ES-I3 (cell line): Measurements from ENCODE around the gene COQ9.

Experiments
- H3K36me3 ChIP-seq: 2 replicates; pipeline ENCODE4 v1.6.1; 2013; ENCODE audit warnings: mild to moderate bottlenecking, low read length, control low read depth, moderate library complexity; ENCODE audit not compliant: insufficient read depth
- H3K4me1 ChIP-seq: 2 replicates; pipeline ENCODE4 v1.6.1; 2013; ENCODE audit warnings: mild to moderate bottlenecking, control low read depth, low read length; ENCODE audit not compliant: insufficient read depth
- H3K9ac ChIP-seq: 2 replicates; pipeline ENCODE4 v1.6.1; 2013; ENCODE audit warnings: low read depth, mild to moderate bottlenecking, low read length, moderate library complexity
- H3K9me3 ChIP-seq: 2 replicates; pipeline ENCODE4 v1.6.1; 2013; ENCODE audit warnings: mild to moderate bottlenecking, low read length, moderate library complexity; ENCODE audit not compliant: control insufficient read depth, insufficient read depth

COQ9 gene

DNA sequence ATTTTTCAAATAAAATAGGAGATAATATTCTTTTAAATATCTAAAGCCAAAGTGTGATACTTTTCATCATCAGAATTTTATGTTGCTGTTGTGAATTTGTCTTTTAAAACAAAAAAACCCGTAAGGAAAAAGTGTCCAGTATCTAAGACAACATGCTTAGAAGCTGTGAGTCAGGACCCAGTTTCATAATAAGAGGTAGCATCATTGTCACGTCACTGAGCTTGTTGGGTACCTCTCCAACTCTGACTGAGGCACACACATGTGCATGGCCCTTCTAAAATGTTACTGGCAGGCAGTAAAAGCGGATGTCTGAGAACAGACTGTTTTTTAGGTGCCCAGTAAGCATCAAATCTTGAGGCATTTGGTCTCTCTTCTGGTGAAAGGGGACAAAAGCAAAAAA, 2.6 kb upstream of the COQ9 start:
- peaks cover 8% of the 10 kb centered on the region; the same call in 1 of the 2 replicates for H3K36me3 ChIP-seq
- H3K4me1 ChIP-seq, result no peaks in the 10 kb centered on the region
- peaks cover 8% of the 10 kb centered on the region for H3K9me3 ChIP-seq
- H3K9ac ChIP-seq, result no peak overlapping the region

DNA sequence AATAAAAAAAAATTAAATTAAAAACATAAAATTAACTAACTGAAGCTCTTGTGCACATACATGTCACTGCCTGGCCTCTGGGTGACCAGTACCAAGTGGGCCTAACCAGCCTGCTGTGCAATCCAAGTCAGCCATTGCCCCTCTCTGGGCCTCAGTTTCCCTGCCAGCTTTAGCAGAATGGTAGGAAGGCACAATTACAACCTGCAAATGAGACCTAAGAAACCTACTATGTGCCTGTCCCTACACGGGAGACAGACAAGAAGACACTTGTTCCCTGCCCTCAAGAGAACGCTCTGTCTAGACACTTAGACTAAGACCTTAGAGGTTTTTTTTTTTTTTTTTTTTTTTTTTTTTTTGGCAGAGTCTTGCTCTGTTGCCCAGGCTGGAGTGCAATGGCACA, 1.8 kb upstream of the COQ9 start:
- Histone ChIP-seq H3K4me1 (no peaks in the 10 kb centered on the region), H3K9me3 (peaks cover 6% of the 10 kb centered on the region), H3K9ac (no peak overlapping the region), H3K36me3 (peaks cover 6% of the 10 kb centered on the region; the same call in 1 of the 2 replicates)

DNA sequence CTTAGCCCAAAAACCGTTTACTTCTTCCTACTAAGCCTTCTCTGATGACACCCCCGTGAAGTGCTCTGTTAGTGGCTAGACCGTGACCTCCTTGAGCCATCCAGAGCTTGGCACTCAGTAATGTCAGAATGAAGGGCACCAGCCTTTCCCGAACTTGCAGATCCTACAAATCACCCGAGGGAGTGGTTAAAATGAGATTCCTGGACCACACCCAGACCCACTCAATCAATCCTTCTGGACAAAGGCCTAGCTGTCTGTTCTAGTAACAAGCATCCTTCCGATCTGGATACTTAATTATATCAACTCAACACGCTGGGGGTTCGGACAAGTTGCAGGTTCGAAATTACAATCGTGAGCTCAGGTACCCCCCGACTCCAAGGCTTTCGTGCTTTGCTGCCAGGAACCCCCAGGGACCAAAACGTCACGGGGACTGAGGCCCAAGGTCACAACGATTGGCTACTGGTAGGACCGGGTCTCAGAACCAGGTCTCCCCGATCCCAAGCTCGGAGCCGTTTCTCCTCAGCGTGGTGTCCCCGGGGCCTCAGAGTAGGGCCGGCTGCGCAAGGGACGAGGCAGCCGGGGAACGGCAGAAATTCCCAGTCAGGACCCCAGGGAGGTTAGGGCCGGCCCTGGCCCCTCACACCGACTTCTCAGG, 621 bp upstream of the COQ9 start:
- H3K4me1 ChIP-seq, result no peaks in the 10 kb centered on the region
- peak overlapping the region; percentile 84 for H3K9ac ChIP-seq
- H3K36me3 ChIP-seq, result no peaks in the 10 kb centered on the region

DNA sequence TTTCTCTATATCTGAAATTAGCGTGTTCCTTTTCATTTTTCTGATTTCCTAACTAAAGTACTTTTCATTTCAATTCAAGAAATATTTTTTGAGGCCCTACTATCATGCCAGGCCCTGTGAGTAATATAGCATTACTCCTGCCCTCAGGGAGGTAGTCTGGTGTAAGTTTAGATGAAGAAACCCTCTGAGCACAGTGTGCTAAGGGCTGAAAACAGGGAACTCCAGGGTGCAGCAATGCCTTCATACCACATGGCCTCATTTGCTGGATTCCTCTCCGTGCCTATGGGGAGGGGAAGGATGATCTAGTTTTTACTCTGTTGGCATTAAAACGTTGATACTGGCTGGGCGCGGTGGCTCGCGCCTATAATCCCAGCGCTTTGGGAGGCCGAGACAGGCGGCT, 4.7 kb downstream of the COQ9 start:
- Histone ChIP-seq H3K4me1 (no peaks in the 10 kb centered on the region), H3K9ac (no peak overlapping the region), H3K36me3 (peaks cover 3% of the 10 kb centered on the region), H3K9me3 (no peaks in the 10 kb centered on the region)

More for the DNA sequence above, 621 bp upstream of the COQ9 start:
- no peaks in the 10 kb centered on the region for H3K9me3 ChIP-seq

DNA sequence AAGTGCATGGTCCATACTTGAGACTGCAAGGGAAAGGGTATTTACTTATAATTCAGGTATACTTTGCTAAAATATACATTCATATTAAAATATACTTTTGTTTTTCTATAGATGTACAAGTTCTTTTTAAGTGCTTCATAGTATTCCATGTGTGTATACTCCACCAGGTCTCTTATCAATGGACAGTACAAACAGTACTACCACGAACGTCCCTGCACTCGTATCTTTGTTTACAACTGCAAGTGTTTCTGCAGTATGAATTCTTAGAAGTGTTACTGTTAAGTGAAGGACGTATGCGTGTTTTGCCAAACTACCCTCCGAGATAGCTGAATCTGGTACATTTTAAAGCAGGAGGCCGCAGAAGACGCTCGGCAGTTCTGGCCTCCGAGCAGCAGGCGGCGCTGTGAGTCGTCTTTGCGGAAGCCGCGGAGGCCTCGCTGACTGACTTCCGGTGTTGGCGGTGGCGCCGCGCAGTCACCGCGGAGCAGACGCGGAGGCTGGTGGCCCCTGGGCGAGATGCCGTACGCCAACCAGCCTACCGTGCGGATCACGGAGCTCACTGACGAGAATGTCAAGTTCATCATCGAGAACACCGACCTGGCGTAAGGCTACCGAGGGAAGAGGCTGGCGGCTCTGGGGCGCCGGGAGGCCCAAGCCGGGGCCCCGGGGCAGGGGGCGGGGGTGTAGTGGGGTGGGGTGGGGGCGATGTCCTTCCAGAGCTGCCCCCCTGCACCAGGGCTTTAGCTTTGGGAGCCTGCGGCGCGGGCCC, 15.1 kb downstream of the COQ9 start, which contains the start of gene POLR2C:
Gene POLR2C, plus strand, starts transcription at position 471 of the 769 bp plus-strand sequence. Its CDS starts 46 bp downstream, at position 517.
- H3K4me1 ChIP-seq, result no peaks in the 10 kb centered on the region
- H3K9me3 ChIP-seq, result no peaks in the 10 kb centered on the region
- H3K9ac ChIP-seq, result peak within 1 kb of the TSS; percentile 63
- H3K36me3 ChIP-seq, result peaks cover 15% of the 10 kb centered on the region

DNA sequence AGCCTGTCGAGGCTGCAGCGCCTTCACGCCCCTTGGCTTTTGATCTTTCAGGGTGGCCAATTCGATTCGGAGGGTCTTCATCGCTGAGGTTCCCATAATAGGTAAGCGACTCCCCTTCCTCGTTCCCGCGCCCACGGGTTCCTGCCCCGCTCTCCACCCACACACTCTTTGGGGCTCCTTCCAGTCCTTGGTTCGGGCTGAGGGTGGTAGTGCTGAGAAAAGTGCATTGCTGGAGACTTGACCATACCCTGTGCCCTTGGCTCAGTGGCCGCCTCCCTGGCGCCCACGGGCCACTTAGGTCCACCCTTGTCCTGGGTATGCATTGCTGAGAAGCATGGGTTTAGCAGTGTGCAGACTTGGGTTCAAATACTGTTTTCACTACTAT, 15.7 kb downstream of the COQ9 start:
- Histone ChIP-seq H3K36me3 (peaks cover 14% of the 10 kb centered on the region), H3K9me3 (no peaks in the 10 kb centered on the region), H3K9ac (peak overlapping the region; percentile 63), H3K4me1 (no peaks in the 10 kb centered on the region)

DNA sequence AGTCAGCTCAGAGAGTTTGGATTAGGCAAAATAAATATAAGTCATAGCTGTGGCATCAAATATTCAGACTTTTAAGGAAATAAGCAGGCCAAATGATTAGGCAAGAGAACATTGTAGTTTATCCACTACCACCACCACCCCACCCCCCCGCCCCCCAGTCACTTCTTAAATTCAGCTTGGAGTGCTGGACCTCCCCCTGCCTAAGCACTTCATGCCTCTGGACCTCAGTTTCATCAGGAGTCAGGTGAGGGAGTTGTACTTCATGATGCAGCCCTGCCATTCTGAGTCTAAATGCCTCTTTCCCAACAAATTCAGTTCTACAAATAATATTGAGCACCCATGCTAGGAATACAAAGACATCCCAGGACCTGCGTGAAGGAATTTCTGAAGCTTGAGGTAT, 17.2 kb downstream of the COQ9 start:
- Histone ChIP-seq H3K4me1 (no peaks in the 10 kb centered on the region), H3K9ac (no peak overlapping the region), H3K36me3 (peaks cover 13% of the 10 kb centered on the region), H3K9me3 (no peaks in the 10 kb centered on the region)

DNA sequence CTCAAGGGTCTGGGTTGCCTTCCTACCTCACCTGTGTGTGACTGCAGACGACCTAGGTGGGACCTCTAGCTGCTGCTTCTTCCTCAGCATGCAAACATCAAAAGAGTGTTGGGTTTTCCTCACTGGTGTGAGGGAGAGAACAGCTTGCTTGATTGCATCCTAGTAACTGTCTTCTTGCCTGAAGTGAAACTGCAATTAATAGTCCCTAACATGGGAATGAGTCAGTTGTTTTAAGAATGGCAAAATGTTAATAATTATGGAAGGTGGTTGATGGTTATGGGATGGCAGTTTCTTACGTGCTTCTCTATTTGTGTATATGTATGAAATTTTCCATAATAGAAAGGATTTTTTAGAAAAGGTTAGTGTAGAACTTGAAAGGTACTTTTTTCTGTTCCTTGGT, 21.1 kb downstream of the COQ9 start:
- Histone ChIP-seq H3K36me3 (peaks cover 15% of the 10 kb centered on the region), H3K4me1 (peaks cover 14% of the 10 kb centered on the region), H3K9ac (no peak overlapping the region), H3K9me3 (no peaks in the 10 kb centered on the region)

DNA sequence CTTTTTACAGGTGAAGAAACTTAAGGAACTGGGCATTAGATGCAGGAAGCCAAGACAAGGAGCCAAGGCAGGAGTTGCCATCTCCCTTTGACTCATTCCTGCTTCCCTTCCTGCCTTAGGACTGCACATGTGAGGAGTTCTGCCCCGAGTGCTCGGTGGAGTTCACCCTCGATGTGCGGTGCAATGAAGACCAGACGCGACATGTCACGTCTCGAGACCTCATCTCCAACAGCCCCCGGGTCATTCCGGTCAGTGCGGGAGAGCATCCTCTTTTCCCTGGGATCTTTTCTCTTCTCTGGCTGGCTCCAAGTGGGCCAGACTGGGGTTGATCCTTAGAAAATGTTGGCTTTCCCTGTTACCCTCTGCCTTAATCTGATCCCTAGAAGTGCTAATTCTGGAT, 21.8 kb downstream of the COQ9 start:
- Histone ChIP-seq H3K9ac (no peak overlapping the region), H3K9me3 (no peaks in the 10 kb centered on the region), H3K4me1 (peaks cover 14% of the 10 kb centered on the region), H3K36me3 (peaks cover 15% of the 10 kb centered on the region)

DNA sequence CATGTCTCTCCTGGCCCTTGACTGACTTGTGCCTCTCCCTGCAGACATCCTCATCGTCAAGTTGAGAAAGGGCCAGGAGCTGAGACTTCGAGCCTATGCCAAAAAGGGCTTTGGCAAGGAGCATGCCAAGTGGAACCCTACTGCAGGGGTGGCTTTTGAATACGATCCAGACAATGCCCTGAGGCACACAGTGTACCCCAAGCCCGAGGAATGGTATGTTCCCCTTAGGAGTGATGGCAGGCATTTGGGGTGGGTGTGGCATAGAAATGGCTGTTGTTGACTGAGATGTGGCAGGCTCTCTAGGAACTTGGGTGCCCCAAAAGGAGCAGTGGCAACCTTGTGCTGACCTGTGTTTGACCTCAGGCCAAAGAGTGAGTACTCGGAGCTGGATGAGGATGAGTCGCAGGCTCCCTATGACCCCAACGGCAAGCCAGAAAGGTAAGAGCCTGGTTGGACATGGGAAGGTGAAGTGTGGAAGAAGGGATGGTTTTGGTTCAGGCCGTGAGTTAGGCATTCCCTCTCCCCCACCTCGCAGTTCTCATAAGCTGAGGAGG, 22.7 kb downstream of the COQ9 start:
- Histone ChIP-seq H3K36me3 (peaks cover 15% of the 10 kb centered on the region), H3K4me1 (peaks cover 14% of the 10 kb centered on the region), H3K9ac (no peak overlapping the region), H3K9me3 (no peaks in the 10 kb centered on the region)

DNA sequence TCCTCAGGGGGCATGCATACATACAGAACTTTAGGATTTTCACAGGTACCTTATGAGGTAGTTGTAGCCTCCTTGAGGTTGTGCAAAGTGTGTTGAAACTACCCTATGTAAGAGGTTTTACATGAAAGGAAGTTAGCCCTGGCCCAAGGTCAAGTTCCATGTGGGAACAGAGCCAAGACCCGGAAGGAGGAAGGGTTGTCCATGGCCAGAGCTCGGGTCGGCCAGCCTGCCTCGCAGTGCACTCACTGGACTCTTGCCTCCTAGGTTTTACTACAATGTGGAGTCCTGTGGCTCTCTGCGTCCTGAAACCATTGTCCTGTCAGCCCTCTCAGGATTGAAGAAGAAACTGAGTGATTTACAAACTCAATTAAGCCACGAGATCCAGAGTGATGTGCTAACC, 23.4 kb downstream of the COQ9 start:
- Histone ChIP-seq H3K9ac (no peak overlapping the region), H3K36me3 (peaks cover 15% of the 10 kb centered on the region), H3K9me3 (no peaks in the 10 kb centered on the region), H3K4me1 (peaks cover 14% of the 10 kb centered on the region)

DNA sequence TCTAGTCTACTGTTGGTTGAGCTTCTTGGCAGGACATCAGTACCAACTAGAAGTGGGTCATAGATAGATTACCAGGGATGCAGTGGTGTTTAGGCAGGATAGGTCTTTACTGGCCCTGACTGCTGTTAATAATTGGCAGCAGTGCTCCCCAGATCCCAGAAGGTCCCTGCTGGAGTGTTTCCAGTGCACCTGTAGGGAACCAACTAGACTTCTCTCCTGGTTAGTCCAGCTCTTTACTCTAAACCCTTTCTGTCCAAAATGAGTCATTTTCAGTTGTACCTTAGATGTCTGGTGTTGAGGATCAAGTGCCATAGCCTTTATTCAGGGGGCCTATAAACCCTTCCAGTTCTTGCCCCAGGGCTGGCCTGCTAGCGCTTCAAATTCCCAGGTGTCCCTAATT, 23.9 kb downstream of the COQ9 start:
- no peaks in the 10 kb centered on the region for H3K9me3 ChIP-seq
- H3K9ac ChIP-seq, result no peak overlapping the region
- H3K4me1 ChIP-seq, result peaks cover 17% of the 10 kb centered on the region
- peaks cover 12% of the 10 kb centered on the region for H3K36me3 ChIP-seq

DNA sequence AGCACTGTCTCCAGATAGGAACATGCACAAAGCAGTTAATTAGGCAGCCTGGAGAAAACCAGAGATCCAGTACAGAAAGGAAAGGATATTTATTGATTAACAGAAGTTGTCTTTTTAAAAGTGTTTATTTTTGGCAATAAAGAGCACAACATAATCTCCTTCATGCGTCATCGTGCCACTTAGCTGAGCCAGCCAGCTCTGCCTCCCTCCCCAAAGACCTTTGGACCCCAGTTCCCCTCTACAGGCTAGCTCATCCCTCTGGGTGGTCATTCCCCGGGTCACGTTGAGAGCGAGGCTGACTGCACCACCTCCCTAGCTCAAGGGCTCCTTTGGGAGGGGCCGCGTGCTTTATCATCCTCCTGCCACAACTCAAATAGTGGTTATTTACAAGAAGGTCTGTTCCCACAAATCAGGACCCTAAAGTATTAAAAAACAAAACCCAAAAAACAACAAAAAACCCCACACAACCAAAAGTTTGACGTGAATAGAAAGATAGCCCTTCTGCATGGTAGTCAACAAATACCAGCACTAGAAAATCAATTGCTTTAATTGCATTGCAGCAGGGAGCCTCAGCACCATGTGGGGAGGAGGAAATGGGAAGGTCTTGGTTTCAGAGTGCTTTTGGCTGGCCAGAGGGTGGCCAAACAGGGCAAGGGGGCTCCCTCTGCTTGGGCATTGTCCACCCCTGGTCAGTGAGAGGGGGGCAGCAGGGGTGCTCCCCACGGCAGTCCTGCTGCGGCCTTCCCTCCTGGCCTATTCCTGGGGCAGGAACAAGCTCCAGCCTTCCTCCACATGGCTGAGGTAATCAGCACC, 24.8 kb downstream of the COQ9 start:
- H3K9me3 ChIP-seq, result no peaks in the 10 kb centered on the region
- H3K9ac ChIP-seq, result no peak overlapping the region
- H3K4me1 ChIP-seq, result peaks cover 26% of the 10 kb centered on the region
- H3K36me3 ChIP-seq, result peaks cover 11% of the 10 kb centered on the region

DNA sequence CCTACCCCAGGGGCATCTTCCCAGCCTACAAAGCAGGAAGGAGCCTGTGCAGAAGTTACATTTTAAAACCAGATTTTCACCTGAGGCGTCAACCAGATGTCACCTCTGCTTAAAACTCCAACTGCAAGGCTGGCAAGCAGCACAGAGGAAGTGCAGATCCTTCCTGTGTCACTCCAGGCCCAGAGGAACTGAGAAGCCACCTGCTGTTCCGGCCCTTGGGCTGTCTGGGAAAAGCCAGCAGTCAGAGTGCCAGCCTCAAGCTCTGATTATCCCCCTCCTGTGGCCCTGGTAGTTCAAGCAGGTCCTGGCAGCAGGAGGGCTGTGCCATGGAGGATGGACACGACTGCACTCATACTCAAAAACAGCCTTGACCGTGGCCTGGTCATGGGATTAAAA, 25.4 kb downstream of the COQ9 start:
- no peak overlapping the region for H3K9ac ChIP-seq
- H3K4me1 ChIP-seq, result peaks cover 32% of the 10 kb centered on the region
- no peaks in the 10 kb centered on the region for H3K9me3 ChIP-seq
- H3K36me3 ChIP-seq, result peaks cover 11% of the 10 kb centered on the region
